GM04504 (cell line): ENCODE measurements around the gene MARK2.

Experiments used
- DNase-seq: peaks from one replicate; pipeline ENCODE4 v3.0.0-alpha.2; 2012; ENCODE audit warnings: low read depth

The MARK2 gene

DNA sequence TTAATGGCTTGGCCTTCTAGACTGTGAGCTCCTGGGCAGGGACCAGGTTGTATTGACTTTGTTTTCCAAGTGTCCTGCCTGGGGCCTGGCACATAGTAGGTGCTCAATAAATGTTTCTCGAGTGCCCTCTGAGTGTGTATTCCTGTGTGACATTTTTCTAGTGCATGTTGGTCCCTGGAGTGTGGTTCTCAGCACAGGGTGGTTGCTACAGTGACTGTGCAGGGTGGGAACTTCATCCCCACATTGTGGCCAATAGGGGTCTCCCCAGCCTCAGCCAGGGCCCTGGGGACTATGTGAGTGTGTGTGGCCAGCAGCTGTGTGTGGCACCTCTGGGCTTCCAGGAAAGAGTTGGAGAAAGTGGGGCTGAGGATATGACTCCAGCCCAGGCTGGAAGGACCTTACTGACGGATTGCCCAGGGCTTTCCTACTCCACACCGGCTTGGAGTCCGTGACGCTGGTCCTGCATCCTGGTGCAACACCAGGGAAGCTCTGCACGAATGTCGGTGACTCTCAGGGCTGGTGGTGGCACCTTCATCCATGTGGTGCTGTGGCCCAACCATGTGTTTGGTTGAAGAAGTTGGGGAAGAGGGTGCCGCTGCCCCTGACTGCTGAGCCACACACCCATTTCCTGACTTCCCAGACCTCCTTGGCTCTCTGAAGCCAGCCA is 9.0 kb upstream of the MARK2 start:
- no peak for DNase-seq

DNA sequence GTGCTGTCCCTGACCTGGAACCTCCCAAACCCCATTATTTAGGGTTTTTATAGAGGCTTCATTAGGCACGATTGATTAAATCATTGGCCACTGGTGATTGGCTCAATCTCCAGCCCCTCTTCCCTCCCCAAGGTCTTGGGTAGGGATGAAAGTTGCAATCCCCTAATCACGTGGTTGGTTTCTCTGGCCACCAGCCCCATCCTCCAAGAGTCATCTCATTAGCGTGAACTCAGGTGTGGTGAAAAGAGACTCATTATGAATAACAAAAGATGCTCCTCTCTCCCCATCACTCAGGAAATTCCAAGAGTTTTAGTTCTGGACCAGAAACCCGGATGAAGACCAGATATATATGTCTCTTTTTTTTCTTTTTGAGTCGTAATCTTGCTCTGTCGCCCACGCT is 7.6 kb upstream of the MARK2 start:
- DNase-seq: no peak

DNA sequence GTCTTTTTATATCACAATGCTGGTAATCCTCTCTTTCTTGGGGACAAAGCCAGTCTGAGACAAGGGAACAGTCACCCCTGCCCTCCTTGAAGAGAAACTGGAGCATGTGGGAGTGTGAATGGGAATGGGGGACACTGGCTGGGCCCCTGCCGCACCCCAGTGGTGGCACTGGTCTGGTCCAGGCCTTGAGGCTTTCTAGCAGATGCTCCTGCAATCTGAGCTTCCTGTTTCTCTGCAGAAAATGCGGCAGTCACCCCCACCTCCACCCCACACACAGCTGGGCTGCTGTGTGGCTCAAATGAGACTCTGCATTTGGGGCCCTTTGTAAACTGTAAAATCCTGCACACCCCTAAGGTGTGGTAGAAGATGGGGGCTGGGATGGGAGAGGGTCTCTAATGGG is 6.6 kb upstream of the MARK2 start:
- DNase-seq: no peak

DNA sequence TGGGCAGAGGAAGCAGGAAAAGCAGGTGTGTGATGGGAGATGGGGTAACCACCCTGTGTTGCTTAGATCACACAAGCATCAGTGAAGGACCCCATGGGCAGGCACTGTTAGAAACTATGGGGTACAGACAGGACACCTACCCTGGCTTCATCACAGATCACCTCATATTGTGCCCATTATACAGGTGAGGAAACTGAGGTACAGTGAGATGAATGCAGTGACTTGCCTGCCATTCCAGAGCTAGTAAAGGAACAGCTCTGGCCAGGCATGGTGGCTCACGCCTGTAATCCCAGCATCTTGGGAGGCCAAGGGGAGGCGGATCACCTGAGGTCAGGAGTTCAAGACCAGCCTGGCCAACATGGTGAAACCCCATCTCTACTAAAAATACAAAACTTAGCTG is 5.9 kb upstream of the MARK2 start:
- no peak for DNase-seq

DNA sequence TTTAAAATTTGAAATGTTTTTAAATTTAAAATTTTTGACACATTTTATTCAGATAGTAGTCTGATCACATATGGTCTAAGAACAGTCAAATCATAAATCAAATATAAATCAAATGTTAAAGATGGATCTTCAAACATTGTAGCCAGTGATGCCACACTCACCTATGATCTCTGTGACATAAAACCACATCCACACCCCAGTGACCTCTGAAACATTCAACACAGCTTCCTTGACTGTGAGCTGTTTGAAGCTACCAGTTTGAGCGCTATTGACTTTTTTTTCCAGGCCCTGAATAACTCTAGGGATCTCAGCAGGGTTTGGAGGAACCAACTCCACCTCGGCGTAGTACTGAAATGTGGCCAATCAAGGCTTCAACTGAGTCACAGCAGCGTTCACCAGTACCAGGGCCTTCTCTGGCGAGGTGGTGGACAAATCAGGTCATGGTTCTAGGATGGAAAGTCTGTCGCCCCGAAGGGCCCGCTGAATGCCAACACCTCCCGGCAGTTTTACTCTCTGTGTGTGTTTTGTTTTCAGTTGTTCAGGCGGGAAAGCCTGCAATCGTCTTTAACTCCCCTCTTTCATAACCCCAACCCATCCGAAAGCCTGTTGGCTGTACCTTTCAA is 4.3 kb upstream of the MARK2 start:
- DNase-seq: no peak

DNA sequence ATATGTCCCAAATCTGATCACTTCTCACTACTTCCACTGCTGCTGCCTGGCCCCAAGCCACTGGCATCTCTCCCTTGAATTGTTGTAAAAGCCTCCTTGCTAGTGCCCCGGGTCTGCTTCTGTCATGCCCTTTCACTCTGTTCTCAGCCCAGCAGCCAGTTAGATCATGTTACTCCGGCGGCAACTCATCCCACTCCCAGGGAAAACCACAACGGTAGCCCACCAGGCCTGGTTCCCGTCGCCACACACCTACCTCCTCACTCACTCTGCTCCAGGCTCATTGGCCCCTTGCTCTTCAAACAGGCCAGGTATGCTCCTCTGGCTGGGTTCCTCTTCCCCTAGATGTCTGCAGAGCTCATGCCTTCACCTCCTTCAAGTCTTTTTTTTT is 3.8 kb upstream of the MARK2 start:
- DNase-seq: no peak

DNA sequence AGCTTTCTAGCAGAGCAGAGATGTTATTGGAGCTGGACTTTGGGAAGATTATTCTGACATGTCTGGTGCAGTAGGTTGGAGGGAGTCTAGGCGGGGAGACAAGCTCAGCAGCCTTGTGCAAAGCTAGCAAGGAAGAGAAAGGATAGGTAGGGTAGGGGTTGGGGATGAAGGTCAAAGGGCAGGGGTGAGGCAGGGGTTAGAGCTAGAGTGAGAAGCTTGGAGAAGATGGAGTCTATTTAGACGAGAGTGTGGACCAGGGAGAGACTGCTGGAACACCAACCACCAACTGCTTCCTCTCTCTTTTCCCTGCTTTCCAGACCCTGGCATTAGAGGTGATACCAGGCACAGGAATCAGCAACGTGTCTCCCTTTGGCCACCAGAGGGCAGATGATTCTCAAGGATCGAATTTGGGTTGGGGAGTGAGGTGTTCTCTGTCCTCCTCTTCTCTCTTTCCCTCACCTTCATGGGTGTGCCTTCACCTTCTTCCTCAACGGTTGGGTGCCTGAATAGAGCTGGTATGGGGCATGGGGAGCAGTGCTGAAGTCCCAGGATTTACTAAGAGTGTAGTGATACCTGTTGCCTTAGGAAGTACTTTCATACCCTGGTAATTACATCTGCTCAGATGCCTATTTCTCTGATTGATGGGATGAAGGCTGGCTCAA is 1.8 kb upstream of the MARK2 start:
- no peak for DNase-seq

DNA sequence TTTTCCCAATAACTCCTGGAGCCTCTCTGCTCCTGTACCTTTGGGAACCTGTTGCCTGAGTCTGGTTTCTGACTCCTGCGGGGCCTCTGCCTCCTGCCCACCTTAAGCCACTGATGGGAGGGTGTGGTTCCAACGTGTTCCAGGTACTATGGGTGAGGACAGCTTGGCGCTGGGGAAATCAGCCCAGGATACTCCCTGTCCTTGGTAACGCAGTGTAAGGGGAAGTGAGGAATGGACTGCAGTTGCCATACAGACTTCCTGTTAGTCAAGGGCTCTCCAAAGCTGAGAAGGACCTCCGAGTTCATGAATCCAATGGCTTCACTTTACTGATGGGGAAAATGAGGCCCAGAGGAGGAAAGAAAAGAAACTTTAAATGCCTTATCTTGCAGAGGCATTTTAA is 1.2 kb upstream of the MARK2 start:
- no peak for DNase-seq

DNA sequence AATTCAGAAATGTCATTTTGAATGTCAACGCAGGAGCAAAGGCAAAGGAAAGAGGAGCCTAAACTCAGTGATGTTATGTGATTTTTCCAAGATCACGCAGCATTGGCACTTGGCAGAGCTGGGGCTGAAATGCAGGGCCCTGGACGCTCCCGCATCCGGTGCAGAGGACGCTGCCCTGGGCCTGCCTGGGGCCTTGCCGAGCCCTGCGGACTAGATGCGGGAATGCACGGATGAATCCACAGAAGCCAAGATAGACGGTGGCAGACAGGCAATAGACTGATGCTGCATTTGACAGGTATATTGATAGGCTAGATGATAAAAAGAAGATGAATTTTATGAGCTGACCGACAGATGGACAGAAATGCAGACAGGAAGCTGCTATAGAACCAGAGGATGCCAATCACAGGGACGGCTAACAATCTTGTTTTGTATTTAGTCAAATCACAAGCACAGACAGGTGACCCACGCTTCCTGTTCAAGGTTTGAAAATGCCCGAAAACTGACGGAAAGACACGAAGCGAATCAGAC is 696 bp upstream of the MARK2 start:
- DNase-seq: no peak

DNA sequence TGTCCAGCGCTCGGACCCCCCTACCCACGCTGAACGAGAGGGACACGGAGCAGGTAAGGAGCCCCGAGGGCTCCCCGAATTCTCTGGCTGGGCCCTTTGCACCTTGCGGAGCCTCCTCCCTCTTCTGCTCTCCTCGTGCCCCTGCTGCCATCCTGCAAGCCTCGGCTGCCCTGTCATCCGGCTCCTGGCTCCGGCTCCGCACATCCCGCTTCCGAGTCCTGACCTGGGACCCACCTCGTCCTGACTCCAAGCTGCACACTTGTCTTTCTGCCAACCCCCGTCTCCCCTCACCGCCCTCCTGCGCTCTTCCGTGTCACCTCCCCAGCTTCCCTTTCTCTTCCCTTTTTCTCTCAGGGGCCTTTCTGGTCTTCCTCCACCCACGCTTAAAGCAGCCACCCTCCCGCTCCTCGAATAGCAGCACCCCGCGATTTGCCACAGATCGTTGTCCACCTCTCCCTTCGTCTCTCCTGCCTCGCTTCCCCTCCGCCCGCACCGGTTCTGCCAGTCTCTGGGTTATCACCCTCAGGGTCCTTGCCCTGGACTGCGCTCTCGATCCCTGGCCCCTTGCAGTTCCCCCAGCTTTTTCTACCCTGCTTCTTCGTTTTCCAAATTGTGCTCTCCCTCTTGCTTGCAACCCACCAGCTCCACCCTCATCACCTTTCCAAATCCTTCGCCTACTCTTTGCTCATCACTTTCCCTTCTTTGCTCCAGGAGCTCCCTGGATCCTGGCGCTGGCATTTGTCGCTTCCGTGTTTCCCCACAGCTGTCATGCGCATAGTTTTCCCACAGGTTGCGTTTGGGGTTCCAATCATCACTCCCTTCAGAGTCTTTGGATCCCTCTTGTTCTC is 822 bp downstream of the MARK2 start:
- no peak for DNase-seq

DNA sequence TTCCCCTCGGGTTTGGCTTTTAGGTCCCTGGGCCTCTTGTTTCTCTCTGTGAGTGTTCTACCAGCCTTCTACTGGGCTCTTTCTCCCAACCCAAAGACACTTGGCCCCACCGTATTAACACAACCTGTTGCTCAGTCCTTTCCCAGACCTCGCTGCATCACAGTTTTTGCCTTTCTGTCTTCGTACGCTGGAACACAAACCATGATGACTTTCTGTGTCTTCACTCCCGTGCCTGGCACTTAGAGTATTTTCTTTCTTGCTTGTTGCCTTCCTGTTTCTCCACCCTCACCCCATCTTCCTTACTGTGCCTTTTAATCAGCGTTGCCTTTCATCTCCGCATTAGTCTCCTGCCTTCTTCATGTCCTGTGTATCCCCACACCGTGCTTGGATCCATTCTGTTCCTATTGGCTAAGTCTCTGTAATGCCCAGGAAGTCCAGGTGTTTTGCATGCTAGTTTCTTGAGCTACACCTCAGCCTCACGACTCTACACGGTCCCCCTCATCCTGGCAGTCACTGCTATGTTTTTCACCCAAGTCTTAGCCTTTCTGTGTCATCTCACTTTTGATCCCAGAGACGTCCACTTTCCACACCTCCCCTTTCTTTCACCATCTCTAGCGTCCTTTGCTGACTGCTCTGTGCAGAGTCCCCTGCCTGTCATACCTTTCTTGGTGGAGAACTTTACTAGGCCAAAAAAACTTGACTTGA is 1.6 kb downstream of the MARK2 start:
- no peak for DNase-seq

DNA sequence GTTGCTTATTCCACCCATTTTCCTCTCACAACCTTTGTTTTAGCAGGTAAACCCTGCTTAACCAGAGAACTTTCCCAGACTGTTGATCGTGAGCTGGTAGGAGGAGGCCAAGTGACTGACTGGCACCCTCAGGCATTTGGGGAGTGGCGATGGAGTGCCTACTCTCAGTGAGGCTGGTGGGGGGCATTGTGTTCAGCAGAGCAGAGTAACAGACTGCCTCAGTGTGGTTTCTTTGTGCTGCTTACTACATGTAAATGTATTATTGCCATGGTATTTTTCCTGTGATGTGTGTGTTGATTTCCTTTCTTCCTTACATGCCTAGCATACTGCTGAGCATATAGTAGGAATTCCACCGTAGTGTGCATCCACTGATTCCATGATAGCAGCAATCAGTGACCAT is 2.6 kb downstream of the MARK2 start:
- no peak for DNase-seq

DNA sequence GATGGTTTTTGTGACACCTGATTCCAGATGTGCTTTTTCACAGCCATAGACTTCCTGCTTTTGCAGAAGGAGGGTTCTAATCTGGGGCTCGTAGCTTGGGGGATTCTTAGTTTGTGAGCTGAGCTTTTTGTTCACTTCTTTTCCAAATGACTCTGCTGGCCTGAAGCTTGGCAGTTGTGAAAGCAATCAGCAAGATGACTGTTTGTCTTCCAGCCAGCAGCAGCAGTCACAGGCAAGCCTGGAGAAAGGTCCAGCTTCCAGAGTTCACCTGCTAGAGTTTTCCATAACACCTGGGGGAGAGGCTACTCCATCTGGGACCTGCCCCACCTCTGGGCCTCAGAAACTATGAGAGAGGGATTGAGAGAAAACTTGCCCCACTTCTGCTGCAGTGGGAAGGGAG is 4.1 kb downstream of the MARK2 start:
- no peak for DNase-seq

DNA sequence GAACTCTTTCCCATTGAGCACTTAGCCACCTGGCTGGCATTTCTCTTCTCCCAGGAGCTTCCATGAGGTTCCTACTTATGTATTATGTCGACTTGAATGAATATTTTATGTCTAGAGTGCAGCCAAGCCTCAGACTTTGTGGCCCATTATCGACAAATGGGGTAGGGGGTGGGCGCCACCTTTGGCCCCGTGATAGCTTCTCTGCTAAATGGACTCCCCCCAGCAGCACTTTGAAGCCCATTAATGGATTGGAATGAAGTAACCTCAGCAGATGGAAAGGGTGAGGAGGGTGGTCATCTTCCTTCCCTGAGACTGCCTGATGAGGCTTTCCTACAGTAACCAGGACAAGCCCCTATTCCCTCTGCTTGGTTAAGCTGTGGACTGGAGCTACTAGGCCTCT is 5.9 kb downstream of the MARK2 start:
- DNase-seq: no peak

DNA sequence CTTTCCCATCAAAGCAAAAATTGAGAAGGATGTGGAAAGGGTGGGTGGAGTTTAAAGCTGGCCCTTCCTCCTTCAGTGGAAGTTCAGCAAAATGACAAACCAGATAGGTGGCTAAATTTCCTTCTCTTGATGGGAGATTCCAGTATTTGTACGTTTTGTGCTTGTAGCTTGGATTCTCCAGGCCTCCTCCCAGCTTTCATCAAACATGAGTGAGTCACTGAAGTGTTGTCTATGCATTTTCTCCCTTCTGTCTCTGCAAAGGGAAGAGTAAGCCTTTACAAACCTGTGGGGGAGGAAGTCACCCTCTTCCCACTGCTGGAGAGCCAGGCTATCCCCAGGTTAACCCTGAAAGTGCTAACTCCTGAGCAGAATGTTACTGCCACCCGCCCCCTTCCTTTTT is 6.4 kb downstream of the MARK2 start:
- no peak for DNase-seq

DNA sequence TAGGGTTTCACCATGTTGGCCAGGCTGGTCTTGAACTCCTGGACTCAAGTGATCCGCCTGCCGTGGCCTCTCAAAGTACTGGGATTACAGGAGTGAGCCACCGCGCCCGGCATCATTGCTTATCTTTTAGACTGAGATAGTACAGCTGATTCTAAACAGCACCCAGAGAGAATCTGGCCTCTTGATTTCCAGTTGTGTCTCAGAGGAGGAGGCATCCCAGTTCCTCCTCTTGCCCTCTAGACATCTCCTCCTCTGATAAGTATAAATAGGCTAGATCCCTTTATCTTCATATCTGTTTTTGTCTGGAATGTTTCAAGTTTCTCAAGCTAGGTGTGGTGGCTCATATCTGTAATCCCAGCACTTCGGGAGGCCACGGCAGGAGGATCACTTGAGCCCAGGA is 7.0 kb downstream of the MARK2 start:
- no peak for DNase-seq

DNA sequence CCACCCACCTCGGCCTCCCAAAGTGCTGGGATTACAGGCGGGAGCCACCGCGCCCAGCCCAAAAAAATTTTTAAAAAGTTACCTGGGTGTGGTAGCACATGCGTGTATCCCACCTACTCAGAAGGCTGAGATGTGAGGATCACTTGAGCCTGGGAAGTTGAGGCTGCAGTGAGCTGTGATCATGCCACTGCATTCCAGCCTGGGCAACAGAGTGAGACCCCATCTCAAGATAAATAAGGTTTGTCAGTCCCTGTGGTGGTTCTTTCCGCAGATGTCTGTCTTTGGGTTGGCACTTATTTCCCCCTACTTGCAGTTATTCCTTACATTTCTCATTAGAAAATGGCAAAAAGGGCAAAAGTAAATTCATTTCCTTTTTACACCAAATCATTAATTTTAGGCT is 8.0 kb downstream of the MARK2 start:
- no peak for DNase-seq

DNA sequence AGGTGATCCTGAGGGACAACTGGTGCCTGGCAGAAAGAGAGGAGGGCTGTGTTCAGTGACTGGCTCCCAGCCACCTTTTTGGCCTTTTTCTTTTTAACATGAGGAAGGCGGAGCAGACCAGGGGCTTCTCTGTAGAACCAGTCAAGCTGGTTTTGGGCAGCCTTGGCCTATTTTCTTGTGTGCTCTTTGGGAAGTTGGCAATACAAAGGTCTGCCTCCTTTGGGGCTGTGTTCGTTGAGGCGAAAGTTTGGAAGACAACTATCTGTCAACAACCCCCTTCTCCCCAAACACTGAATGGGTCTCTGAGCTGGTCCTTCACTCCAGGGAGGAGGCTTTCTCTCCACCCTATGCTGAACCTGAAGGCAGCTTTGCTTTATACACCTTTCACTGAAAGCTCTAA is 8.5 kb downstream of the MARK2 start:
- no peak for DNase-seq

DNA sequence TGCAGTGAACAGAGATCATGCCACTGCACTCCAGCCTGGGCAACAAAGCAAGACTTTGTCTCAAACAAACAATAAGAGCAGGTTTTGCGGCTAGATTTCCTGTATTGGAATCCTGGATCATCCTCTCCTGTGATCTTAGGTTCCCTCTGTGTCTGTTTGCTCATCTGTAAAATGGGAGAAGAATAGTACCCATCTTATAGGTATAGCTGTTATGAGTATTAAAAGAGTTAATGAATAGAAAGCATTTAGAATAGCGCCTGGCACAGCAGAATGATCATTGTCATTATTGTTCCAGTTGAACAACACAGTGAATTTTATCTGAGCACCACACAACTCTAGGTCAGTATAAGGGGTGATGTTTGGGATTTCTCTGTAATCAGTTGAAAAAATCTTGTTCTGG is 10.8 kb downstream of the MARK2 start:
- DNase-seq: no peak

DNA sequence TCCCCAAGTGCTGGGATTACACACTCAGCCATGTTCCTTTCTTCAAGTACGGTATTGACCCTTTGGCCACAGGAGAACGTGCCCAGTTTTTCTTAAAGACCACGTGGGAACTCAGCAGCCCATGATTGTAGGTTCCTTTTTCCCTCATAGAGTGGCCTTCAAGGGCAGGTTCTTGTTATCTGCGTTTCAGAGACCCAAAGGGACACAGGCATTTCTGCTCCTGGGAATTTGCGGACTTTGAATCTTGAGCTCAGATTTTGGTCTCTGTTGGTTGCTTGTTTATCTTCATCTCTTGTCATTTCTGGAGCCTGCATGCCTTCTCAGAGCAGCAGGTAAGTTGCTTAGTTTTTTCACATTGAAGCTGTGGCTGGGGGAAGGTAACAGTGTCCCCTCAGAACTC is 12.0 kb downstream of the MARK2 start:
- DNase-seq: no peak

DNA sequence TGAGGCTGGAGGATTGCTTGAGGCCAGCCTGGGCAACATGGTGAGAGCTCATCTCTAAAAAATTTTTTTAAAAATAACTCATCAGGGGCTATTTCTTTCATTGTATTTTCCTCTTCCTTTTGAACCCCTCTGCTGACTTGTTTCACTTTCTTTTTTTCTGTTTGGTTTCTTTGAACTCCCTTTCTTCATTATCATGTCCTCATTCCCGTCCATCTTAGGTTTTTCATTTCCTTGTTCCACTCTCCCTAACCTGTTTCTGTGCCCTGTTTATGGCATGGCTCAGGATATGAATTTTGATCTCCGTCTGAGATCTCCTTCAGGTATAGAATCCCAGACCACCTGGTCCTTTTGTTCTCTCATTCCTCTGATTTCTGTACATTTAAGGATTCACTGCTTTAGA is 12.5 kb downstream of the MARK2 start:
- DNase-seq: no peak

DNA sequence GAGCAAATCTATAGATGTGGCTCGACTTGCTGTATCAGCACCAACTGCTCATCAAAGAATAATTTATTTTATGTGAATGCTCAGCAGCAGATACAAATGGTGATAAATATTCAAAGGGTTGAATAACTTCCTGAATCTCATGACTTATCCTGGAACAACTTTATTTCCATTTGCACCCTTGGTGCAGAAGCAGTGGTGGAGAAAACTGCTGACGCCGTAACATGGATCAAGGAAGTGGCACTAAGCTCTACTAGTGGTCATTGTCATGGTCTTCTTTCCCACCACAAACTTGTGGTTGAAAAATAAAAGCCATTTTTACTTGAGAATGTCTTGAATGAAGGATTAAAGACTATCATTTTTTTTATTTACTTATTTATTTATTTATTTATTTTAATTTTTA is 14.6 kb downstream of the MARK2 start:
- no peak for DNase-seq
